Activated T-cell treated with anti-CD3 and anti-CD28 coated beads, Interleukin-2, amount 50 U/mL, for 1 hour (primary cell): ENCODE measurements around the gene SPON1.
"Not testable (repeated sequence)": the region's sequence is repeated elsewhere in the genome, so short reads cannot be mapped to it uniquely, and the experiment has no call there.

Experiments
- DNase-seq: peaks from one replicate; pipeline ENCODE4 v3.0.0-alpha.2; 2020

The SPON1 gene

DNA sequence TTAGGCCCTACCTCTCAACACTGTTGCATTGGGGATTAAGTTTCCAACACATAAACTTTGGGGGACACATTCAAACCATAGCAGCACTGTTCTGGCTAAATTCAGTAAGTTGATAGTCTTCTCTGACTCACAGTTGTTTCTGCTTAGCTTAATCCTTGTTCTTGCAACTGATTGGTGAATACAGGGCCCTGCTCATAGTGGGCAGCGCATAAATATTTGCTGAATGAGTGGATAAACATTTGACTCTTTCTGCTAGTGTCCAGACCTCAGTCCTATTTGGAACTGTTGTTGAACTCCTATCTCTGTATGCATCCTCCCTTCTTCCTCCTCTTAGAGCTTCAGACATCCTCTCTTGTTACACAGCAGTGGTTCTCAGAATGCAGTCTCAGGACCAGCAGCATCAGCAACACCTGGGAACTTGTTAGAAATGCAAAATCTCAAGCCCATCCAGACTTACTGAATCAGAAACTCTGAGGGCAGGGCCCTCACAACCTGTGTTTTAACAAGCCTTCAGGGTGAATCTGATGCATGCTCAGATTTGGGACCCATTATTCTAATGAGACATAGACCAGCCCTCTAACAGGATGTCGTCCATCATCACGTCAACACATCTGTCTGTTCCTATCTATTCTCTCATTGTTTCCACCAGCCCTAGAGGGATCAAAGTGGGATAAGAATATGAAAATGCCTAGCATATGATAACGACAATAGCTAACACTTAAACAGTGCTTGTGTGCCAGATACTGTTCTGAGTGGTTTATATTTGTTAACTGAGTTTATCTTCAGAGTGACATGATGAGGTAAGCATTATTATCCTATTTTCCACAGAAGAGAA lies 22.3 kb downstream of the SPON1 start:
- DNase-seq, result no peak

DNA sequence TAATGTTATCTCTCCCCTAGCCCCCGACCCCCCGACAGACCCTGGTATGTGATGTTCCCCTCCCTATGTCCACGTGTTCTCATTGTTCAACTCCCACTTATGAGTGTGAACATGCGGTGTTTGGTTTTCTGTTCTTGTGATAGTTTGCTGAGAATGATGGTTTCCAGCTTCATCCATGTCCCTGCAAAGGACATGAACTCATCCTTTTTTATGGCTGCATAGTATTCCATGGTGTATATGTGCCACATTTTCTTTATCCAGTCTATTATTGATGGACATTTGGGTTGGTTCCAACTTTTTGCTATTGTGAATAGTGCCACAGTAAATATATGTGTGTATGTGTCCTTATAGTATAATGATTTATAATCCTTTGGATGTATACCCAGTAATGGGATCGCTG lies 24.2 kb downstream of the SPON1 start:
- not testable (repeated sequence) for DNase-seq

DNA sequence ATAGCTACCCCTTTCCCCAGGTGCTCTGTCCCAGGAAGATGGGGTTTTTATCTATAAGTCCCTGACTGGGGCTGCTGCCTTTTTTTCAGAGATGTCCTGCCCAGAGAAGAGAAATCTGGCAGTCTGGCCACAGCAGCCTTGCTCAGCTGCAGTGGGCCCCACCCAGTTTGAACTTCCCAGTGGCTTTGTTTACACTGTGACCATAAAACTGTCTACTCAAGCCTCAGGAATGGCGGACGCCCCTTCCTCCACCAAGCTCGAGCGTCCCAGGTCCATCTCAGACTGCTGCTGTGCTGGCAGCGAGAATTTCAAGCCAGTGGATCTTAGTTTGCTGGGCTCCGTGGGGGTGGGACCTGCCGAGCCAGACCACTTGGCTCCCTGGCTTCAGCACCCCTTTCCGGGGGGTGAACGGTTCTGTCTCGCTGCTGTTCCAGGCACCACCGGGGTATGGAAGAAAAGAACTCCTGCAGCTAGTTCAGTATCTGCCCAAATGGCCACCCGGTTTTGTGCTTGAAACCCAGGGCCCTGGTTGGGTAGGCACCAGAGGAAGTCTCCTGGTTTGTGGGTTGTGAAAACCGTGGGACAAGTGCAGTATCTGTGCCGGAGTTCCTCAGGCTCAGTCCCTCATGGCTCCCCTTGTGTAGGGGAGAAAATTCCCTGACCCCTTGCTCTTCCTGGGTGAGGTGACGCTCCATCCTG lies 29.8 kb downstream of the SPON1 start:
- DNase-seq, result not testable (repeated sequence)

DNA sequence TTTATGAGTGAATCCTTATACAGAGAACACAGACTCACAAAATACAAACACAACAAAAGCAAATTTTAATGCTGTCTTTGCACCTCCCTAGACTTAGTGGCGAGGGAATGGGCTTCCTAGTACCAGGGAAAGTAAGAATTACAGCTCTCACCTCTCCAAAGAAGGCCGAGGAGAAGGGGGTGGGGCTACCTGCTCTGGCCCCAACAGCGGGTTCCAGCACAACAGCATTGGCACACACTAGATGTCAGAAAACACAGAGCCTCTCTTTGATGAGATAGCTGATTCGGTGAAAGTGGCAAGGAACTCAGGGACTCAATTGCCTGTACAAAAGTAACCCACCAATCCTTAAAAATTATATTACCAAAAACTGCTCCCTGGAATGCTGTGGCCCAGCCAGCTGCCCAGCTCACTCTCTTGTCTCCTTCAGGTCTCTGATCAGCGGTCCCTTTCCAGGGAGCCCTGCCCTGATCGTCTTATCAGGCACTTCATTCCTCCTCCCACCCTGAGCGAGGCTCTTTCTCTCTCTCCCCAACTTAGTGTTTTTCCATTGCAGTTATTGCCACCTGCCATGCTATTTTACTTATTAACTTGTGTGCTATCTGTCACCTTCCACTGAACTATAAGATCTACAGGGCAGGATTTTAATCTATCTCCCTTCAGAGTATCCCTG lies 30.7 kb downstream of the SPON1 start:
- no peak for DNase-seq

DNA sequence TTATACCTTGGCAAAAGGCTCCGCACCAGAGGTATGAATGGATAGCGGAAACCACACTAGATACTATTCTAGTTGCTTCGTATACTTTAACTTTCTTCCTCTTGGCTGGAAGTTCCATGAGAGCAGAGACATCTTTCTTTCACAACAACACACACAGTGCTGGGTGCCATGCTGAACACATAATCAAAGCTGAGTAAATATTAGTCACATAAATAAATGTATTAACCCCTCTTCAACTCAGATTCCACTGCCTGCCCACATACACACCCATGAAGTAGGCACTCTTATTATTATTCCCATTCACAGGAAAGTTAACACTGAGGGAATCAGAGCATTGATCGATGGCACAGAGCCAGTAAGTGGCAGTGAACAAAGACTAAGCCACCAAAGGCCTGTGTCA lies 35.4 kb downstream of the SPON1 start:
- DNase-seq, result no peak

DNA sequence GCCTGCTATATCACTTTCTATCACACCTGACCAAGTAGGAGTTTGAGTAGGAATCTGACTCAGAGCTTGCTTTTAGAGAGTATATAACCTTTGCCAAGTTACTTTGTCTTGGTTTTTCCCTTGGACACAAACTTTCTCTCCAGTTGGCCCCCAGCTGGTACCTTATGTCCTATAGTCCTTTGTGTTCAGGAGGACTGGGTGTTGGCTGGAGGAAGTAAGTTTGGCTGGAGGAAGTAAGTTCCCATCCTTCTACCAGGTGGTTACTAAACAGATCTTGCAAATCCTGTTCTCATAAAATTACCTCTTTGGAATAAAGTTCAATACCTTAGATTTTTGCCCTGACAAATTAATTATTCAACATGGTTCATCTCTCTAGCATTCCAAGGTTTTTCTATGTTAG lies 37.2 kb downstream of the SPON1 start:
- no peak for DNase-seq

DNA sequence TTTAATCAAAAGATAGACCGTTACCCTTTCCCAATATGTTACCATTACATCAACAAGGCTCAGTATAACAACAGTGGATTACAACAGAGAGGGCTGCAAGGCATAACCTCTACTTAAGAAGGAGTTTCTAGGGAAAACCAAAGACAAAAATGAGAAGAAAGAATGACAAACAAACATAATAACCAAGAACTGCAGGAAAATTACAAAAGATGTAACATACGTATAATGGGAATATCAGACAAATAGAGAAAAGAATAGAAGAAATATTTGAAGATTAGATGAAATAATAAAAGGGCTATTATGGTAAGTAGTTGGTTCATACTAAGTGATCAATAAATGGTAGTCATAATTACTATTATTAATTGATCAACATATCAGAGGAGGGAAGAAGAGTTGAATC lies 39.1 kb downstream of the SPON1 start:
- no peak for DNase-seq

DNA sequence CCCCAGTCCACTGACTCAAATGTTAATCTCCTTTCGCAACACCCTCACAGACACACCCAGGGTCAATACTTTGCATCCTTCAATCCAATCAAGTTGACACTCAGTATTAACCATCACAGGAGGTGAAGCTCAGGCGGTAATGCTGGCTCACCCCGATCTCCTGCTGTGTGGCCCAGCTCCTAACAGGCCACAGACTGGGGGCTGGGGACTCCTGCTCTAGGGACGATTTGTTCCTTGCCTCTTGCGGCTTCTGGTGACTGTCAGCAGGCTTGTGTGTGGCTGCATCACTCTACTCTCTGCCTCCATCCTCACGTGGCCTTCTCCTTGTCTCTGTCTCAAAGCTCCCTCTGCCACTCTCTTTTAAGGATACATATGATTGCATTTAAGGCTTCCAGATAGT lies 45.0 kb downstream of the SPON1 start:
- no peak for DNase-seq

DNA sequence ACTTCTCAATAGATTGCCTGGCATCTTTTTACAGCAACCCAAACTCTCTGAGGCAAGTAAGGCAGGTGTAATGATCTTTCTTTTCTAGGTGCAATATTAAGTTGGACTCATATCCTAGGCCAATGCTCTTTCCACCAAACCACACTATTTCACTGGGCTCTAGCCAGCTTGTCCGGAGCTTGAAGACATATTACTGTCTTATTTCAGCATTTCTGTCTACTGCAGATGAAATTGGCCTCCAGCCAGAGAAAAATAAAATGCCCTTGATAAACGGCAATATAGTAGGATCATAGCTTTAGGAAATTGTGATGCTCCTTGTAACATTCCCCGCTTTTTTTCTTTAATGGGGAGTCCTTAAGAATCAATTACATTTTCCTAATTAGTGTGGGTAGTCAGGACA lies 48.1 kb downstream of the SPON1 start:
- DNase-seq, result no peak

DNA sequence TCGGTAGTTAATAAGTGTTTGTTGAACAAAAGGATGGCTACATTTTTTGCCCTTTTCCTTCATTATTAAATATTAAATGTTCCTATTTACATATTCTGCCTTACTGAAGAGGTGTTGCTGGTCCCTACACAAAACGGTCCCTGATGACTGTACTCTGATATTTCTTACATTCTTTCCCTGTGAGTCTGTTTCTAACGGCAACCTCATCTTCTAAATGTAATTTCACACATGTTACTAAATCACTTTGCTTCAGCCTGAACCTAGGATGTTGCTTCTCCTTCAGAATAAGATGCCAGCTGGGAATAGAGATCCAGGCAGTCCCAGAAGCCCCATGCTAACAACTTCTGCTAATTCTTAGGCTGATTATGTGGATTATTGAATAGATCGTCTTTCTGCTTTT lies 50.3 kb downstream of the SPON1 start:
- DNase-seq, result no peak

DNA sequence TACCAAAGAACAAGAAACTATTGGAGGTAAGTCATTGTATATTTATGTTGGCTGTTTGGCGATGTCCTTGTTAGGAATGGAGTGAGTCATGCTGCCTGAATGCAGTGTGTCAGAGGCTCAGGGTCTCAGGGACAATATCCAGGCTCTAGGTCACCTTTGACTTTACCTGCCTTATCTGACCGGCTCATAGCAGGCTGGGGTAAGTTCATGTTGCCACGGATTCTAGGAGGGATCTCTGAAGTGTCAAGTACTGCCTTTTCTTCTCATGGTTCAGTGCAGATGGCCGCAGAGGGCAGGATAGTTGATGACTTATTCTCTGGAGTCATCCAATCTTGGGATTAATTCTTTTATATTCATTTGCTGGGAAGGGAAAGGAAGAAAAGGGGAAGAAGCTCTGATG lies 53.2 kb downstream of the SPON1 start:
- no peak for DNase-seq

DNA sequence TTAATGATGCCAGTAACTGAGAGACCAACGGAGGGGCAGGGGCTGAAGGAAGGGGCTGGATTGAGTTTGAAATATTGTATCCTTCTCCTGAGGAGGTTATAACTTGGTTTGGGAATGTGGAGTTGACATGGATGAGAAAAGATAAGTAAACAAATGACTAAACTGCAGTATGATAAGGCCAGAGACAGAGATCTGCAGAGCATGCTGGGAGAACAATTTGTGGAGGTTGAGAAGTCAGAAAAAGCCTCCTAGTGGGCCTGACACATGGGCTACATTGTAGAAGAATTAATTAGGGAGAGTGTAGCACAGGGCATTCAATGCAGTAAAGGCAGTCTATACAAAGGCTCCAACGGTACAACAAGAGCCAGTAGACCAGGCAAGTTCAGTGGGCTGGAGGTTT lies 55.9 kb downstream of the SPON1 start:
- DNase-seq, result no peak

DNA sequence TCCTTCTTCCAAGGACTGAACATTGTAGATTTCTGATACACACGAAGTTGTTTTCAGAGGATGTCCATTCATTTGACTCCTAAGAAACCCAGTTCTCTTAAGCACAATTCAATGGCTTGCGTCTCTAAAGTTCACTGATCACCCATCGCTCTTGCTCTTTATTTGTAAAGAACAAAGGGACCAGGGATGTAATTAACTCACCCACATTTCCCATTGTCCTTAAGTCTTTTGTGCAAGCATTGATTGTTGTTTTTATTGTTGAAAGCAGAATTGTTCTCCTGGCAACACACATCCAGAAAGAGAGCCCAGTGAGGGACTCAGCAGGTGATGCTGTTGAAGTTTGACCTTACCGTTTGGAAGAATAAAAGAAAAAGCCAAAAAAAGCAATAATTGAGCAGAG lies 59.2 kb downstream of the SPON1 start:
- no peak for DNase-seq

DNA sequence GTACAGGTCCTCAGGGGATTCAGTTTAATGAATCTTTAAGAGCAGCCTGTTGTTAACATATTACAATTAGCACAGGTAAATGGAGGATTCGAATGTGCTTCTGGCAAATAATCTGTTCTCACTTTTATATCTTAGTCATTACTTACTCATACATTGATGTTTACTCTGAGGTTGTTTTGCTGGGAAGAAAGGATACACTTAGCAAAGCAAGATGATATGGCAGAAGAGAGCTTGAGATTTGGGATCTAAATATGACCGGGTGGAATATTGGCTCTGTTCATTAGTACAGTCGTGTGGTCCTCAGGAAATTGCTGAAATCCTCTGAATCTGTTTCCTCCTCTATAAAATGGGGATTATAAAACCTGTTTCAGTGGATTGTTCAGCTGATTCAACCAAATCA lies 59.7 kb downstream of the SPON1 start:
- no peak for DNase-seq

DNA sequence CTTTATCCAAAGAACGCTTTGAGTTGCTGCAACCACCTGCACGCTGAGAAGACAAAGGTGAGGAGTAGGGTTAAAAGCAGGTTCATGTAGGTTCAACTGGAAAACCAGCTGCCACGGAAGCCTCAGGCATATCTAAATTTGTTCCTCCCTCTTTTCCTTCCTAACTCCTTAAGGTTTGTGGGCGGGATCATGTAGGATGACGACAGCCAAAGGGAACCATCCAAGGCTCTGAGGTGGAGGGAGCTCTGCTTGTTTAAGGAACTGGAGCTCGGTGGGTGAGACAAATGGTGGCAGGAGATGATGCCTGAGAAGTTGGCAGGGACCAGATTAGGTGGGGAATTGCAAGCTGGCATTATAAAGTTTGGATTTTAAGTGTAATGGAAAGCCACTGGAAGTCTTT lies 60.3 kb downstream of the SPON1 start:
- no peak for DNase-seq

DNA sequence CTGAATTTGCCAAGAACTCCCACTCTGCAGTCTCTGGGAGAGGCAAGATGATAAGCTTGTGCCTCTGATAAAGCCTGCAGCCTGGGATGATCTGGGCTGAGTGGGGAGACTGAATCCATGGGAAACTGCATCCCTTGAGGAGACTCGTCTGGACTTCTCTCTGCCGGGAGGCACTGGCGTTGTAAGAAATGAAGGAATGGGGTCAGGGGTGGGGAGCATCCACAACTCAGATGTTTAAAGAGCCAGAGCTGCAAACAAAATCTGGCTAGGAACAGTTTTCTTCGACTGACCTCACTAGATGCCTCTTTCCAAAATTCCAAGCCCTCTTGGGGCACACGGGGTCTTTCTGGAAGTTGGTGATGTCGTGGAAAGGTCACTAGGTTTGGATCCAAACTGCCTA lies 64.4 kb downstream of the SPON1 start:
- no peak for DNase-seq

DNA sequence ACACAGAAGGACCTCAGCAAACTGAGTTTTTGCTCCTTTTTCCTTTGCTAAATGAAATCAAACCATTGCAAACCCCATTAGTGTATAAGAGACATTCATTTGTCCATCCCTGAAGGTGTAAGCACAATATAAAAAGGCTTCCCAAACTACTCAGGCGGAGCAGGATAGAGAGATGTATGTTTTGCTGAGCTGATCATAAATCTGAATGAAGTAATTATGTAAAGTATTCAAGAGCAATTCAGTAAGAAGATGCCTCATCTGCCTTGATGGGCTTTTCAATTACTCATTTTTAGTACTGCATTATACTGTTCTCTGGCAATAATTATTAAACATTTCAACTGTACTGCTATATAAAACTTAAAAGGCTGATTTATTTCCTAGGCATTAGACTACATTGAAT lies 65.0 kb downstream of the SPON1 start:
- DNase-seq, result no peak

DNA sequence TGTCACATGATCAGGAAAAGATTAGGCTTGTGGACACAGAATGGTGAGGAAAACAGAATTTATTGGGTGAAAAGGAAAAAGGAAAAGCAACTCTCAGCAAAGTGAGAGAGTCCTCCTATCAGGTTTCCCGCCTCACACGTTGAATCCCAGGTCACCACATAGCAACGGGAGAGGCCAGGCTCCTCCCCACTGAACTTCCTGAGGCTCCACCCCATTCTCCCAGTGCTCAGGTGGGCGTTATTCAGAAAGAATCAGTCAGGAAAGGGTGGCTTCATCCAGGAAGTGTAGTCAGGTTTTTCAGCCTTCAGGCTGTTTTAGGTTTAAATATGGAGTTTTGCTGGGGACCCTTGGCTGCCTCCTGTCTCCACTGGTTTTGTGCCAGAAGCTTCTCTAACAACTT lies 66.9 kb downstream of the SPON1 start:
- DNase-seq, result no peak

DNA sequence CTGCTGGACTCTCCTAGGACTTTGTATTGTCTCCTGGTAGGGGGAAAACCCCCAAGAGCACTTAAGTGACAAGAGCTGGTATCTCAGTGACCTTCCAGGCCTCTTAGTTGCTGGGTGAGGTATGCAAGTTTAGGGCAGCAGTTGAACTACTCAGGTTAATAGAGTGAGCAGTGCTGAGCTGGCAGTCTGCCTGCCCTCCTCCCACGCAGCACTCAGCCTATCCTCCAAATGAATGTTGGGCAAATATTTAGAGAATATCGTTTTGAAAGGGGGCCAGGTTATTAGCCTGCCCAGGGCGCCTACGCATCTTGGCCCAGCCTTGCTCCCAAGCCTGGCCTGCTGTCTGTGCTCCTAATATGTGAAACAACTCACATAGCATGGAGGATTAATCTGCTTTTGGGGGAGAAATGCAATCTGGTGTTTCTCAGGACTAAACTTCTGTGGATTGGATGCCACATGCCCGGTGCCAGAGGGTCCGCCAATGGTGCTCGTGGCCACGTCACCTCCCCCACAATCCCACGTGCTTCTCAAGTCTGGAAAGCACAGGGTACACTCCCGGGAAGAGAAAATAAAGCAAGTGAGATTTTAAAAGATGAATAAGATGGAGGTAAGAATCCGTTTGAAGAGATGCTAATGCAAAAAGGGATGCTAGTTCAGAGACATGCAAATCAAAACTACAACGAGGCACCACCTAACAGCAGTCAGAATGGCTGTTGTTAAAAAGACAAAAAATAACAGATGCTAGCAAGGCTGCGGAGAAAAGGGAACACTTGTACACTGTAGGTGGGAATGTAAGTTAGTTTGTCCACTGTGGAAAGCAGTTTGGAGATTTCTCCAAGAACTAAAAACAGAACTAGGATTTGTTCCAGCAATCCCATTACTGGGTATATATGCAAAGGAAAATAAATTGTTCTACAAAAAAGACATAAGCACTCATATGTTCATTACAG lies 67.7 kb downstream of the SPON1 start:
- no peak for DNase-seq

DNA sequence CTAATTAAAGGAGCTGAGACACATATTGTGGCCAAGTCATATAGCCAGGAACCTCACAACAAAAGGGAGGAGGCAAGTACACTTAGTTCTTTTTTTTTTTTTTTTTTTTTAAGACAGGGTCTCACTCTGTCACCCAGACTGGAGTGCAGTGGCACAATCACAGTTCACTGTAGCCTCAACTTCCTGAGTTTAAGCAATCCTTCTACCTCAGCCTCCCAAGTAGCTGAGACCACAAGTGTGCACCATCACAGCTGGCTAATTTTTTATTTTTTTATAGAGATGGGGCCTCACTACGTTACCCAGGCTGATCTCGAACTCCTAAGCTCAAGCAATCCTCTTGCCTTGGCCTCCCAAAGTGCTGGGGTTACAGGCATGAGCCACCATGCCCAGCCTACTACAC lies 73.0 kb downstream of the SPON1 start:
- DNase-seq, result not testable (repeated sequence)

DNA sequence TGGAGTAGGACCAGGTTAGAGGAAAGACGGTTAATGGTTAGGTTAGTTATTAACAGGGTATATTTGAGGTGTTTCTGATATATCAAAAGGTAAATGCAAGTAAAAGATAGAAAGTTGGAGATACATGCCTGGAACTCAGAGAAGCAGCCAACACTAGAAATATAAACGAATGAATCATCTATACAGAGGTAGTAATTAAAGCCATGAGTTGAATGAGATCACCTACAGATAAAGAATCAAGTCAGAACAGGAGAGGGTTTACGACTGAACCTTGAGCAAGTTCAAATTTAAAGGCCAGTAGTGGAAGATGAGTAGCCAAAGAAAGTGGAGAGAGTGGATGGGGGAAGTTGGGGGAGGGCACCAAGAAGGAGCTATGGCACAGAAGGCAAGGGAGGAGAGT lies 73.9 kb downstream of the SPON1 start:
- DNase-seq, result no peak

DNA sequence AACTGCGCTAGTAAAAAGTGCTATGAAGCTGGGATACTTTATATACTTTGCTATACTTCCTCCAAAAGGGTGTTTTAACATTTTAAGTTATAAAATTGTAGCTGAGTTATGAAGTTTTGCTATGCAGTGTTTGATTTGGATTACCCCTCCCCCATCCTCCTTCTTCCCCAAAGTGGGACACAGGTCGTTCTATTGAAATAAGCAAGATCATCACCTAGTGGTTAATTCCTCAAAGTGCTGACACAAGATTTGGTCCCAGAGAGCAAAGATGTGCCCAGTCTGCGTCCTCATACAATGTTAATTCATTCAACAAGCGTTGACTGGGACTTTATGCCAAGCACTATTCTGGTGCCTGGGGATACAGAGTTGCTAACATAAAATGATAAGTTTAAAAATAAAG lies 78.5 kb downstream of the SPON1 start:
- DNase-seq, result no peak

DNA sequence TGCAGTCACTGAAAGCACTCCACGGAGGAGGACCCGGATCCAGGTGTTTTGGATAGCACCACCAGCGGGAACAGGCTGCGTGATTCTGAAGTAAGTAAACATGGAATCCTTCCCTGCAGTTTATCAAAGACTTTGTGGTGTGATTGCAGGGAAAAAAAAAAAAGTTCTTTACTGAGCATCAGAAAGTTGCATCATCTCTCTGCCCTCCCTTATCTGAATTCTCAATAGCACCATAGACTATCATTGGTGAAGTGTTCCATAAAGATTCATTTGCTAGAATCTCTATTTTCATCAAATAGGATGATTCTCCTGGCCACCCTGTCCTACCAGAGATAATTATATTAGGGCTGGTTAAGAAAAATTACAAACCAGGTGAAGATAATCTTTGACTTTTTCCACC lies 79.0 kb downstream of the SPON1 start:
- no peak for DNase-seq
